ENCODE data around the gene HOXB5.

The HOXB5 gene

DNA sequence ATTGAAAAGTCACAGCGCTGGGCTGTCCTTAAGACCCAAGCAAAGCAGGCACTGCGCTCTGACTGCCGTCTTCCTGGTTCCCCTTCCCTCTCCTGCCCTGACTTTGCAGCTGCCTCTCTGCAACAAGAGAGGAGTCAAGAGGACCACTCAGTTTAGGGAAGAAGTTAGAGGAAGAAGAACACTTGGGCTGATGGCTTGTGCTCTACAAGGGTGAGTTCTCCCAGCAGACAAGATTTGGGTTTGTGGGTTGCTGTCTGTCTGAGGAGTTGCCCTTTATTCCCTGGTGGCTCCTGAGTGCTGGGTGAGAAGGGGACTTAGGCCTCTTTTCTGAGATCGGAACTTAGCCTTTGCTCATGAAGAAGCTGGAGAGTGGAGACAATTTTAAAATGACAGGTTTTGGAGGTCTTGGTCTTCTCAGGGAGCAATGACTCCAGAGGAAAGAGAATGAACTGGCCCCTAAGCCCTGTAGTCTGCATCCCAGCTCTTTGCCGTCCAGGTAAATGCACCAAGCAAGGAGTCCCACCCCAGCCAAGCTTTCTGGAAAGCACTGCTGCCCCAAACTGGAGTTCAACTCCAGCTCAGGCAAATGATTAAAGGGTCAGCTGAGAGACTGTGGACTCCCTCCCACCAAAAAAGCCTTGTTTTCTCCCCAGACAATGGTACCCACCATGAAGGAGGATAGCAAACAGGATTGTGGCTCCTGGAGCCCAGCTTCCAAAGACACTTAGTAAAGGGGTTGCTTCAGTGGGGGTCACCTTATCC is 35.3 kb upstream of the HOXB5 start:
- no peak for DNase-seq

DNA sequence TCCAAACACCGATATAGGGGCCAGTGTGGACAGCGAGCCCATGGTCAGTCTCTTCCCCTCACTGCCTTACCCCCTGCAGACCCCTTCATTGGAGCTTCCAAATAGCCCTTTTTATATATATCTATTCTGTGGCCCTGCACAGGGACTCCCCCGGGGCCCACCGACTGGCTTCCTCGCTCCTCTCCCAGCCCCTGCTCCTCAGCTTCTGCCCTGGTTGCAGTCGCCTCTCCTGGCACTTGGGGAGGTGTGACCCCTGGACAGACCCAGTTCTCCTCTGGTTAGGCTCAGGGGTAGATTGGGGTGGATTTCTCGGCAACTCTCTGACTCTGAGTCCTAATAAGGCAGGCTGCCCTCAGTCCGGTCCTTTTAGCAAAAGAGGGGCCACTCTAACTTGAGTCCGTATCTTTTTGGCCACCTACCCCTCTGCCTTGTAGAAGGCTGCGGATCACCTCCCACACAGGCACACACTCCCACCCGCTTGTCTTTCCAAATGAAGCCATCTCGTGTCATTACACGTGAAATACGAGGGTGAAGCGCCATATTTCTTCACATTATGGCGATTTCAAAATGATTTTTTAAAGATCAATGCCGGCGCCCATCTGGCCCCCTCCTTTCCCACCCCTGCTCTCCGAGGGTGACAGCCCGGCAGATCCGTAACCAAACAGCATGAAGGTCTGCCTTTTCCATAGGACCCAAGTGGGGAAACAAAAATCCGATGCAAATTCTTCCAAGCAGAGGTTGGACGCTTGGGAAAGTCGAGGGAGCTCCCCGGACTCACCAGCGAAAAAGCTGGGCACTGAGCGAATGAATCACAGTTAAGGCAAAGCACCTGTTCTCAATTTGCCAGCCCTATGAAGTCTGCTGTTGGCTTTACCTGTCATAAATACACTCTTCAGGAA is 34.3 kb upstream of the HOXB5 start:
- DNase-seq, result no peak

- DNase-seq, result no peak
These were observed 33.6 kb upstream of the HOXB5 start for GRCh38 chr17:48627118-48627597.

DNA sequence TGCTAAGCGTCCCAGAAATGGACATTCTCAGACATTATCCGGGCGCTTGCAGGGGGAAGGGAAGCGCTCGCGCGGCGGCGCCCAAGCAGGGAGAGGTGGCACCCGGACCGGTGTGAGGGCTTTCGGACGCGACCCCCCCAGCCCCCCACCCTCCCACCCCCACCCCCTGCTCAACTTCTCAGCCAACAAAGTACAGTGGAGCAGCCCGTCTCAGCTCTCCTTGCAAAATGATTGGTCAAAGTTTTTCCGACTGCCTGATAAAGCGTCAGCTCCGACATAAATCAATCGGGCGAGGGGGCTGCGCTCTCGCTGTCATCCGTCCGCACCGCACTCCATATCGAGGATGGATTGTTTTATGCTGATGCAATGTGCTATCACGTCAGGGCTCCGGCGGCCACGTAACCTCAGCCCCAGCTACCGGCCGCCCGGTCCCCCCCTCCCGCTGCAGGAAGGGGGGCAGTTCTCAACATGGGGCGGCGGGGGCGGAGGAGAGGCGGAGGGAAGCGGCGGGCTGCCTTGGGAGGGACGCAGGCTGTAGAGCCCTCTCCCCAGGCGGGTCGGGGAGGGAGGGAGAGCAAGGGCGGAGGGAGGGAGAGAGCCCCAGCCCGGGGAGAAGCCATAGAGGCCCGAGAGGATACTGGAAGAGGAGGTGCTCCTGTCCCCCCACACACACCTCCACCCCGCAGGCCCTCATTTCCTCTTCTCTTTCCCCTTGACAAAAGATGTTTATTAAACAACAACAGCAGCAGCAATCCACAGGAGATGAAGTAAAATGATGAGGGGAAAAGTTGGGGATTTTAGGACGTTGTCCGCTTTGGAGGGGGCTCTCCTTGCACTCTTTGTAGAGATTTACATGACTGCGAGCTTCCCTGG is 32.9 kb upstream of the HOXB5 start, which contains the start of gene HOXB9:
Gene HOXB9 (minus strand): TSS at position 114 of the 873 bp plus-strand sequence. CDS start 89 bp downstream, at position 25.
- DNase-seq, result peak; percentile 84

GRCh38 chr17:48625495-48626244 is 32.1 kb upstream of the HOXB5 start:
- DNase-seq, result peak; percentile 58

GRCh38 chr17:48624544-48625494 is 31.2 kb upstream of the HOXB5 start:
- peak; percentile 35 for DNase-seq

DNA sequence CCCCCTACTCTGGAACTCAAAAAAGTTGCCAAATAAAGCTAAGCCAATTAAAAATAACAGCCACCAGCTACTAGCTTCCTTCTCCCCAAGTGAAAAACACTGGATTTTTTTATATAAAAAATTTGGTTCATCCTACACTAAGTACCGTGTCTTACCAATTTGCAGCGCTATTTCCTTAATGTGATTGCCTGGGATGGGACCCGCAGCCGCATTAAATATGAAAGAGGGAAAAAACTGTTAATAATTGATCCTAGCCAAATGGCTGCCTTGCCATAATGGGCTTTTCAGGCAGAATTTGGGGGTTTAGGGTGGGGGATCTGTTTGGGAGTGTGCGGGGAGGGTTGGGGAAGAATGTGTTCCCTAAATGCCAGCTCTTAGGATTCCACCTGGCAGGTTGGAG is 30.5 kb upstream of the HOXB5 start:
- DNase-seq, result no peak

DNA sequence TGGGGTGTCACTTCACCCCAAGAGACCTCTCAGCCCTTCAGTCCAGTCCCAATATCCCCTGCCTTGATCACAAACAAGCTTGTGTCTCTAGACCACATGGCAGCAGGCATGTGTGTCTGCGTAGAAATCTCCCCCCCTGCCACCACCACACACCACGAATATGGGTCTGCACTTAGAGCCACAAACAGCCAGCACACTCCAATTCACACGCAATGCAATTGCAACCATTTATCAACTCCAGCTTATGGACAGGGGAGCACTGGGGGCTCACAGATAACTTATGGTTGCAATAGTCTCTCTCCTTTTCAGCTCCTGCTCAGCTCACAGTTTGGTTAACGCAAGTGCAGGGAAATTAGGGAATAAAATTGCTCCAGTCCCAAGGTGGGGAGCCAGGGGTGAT is 30.0 kb upstream of the HOXB5 start:
- DNase-seq, result no peak

DNA sequence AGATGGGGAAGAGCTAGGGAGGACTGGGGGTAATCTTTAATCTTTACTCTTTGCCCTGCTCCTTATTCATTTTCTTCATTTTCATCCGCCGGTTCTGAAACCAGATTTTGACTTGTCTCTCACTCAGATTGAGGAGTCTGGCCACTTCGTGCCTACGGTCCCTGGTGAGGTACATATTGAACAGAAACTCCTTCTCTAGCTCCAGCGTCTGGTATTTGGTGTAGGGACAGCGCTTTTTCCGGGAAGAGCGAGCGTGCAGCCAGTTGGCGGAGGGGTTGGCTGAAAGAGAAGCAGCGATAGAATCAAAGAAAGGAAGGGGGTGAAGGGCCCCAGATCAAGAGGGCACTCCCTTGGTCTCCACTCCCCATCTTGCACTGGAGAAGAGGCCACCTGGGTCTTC is 29.3 kb upstream of the HOXB5 start:
- no peak for DNase-seq

DNA sequence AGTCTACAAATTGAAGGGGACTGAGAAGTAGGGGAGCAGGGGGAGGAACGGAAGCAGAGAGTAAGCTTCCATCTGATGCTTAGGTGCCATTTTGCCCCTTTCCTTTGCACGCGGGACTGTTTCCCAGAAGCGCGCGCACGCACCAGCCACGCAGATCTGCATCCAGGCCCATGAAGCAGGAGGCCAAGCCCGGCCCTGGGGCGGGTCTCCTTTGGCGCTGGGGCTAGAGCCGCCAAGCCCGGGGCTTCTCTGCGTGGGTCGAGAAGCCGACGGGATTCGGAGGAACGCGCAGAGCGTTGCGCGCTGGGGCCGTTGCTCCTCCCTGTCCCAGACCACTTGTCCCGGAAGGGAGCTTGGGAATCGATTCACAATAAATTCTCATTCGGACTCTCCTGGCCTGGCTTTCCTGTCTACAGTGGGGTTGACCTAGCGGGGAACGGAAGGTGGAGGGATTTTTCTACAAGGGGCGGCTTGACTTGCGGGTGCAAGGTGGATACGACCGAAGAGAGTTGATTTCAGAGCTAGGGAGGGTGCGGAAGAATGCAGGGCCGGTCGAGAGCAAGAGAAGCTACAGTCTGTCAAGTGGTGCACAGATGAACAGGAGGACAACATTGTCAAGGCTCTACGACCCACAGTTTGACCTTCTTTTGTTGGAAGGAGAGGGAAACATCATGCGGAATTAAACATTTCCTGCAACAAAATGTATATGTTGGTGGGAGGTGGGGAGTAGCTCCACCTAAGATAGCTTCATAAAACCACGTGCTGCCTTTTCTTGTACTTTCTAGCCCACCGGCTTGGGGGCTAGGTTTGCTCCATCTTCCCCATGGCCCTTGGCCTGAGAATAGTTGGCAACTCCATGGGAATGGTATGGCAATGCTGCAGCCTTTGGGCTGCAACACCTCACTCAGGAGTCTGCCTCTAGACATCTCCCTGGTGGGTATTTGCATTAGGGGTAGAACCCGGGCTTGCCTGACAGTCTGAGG is 28.1 kb upstream of the HOXB5 start:
- DNase-seq, result no peak

DNA sequence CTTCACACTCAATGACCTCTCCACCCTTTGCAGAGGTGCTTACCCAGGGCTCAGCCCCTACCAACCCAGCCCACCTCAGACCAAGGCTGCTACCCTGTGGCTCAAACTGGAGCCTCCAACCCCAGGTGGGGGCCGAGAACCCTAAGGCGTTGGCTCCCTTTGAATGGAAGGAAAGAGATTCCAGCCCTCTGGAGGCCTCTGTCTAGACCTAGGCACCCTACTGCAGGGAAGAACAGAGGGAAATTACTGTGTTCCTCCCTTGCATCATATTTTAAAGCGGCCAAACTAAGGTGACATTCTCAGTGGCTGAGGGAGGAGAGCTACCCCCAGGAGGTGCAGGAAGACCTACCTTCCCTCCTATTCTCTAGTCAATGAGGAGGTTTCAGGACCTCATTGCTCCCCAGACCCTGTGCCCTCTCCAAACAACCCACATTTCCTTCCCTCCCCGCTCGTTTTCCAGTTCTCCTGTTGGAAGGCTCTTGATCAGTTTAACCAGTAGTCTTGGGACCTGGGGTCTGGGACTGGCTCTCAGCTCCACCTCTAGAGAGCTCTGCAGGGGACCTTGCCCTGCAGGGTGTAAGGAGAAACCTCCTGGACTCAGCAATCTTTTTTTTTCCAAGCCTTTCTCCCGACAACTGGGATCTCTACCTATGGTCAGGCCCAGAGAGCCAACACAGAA is 27.0 kb upstream of the HOXB5 start:
- no peak for DNase-seq

DNA sequence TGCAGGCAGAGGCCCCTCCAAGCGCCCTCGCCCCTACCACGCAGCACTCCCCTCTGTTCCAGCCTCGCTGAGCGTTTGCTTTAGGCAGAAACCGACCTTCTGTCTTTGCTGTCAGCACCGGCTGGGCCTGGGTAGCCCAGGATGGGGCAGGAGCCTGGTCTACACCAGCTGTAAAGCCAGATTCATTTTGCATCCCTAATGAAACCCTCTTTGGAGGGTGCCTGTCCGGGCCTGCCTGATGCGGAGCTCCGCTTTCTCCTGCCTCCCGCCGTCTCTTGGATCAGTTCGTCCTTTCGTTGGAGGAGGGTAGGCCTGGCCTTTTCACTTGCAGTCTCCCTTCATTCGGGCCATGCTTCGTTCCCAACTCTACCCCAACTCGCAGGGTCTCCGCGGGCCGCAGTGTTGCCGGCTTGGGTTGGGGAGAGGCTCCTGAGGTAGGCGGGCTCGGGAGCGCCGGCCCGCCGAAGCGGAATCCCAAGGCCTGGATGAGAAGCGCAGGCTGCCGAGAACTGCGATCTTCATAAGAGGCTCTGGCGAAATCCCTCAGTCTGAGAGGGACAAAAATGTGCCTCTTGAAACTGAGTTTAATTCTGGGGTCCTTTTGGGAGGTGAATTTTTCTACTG is 26.4 kb upstream of the HOXB5 start:
- DNase-seq, result no peak

DNA sequence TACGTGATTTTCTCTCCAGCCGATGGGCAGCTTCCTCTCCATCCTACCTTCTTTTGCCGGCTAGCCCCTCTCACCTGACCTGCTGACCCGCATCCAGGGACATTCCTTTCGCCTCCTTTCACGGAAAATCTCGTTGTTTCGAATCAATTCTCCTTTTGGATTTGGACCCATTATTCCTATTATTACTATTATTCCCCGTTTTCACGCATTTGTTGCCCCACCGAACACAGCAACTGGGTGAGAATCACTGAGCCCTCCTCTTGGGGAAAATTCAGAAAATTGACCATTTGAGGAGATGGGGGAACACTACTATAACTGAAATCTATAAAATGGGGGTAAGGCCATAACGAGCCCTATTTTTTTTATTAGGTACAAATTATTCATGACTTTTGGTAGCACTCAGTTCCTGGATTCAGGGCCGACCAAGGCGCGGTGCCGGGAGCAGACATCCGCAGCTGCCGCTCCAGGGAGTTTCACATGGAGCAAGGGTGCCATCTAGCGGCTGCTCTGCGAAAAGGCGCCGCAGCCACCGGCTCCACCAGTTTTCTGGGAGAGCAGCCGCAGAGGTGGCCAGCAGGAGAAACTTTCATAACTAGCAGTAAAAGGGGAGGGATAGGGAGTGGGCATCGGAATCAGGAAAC is 24.8 kb upstream of the HOXB5 start:
- peak; percentile 80 for DNase-seq

DNA sequence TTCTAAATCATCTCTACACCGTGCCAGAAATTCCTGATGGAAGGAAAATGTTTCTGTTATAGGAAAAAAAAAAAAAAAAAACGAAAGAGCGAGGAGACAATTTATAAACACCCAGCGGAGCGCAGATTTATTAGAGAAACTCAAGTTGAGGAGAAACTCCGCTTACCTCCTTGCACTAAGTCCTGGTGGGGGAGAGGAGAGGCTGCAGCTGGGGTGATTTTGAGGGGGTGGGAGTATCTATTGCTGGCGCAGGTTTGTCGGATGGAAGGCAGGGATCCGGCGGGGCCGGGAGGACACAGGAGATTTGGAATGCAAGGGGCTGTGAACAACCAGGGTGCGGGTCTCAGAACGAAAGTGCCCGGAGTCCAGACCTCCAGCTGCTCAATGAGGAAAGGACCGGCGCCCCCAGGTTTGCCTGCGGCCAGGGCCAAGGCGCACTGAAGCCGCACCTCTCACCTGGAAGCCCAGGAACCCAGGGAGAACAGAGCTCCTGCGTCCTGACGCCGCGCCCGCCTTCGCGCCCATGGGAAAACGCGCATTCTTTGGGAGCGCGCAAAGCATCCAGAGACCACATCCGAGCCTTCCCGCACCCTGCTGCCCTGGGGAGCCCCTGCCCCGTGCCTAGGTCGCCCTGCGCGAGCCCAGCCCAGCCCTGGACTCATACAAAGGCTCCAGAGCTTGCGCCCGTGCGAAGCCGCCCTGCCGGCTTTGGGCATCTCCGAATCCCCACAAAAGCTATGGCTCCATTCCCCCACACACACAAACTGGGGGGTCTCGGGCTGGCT is 24.1 kb upstream of the HOXB5 start:
- no peak for DNase-seq

GRCh38 chr17:48616717-48617470 is 23.3 kb upstream of the HOXB5 start:
- DNase-seq, result no peak

GRCh38 chr17:48615963-48616716 is 22.6 kb upstream of the HOXB5 start:
- no peak for DNase-seq
